Stimulated activated naive CD4-positive, alpha-beta T cell (primary cell): ENCODE measurements around the gene ASCL2.
"Not testable (repeated sequence)": the region's sequence is repeated elsewhere in the genome, so short reads cannot be mapped to it uniquely, and the experiment has no call there.

Source experiments
- DNase-seq, 6 experiments: peaks; one replicate each; lab custom pipeline; 2025; lab: John Stamatoyannopoulos, UW

Gene ASCL2

GRCh38 chr11:2260491-2261364 lies 9.7 kb downstream of the ASCL2 start:
- no peak for DNase-seq

- no peak for DNase-seq
Measured at GRCh38 chr11:2259897-2260451, 10.4 kb downstream of the ASCL2 start.

GRCh38 chr11:2259466-2259830 lies 10.9 kb downstream of the ASCL2 start:
- no peak for DNase-seq

GRCh38 chr11:2258501-2259465 lies 11.6 kb downstream of the ASCL2 start:
- no peak for DNase-seq

GRCh38 chr11:2256951-2257700 lies 13.3 kb downstream of the ASCL2 start:
- no peak for DNase-seq

- no peak for DNase-seq
Measured at GRCh38 chr11:2256293-2256913, 14.0 kb downstream of the ASCL2 start.

- no peak for DNase-seq
Measured at GRCh38 chr11:2252018-2252417, 18.4 kb downstream of the ASCL2 start.

GRCh38 chr11:2251138-2251537 lies 19.2 kb downstream of the ASCL2 start:
- DNase-seq, result no peak

- DNase-seq, result no peak
Measured at GRCh38 chr11:2250485-2250884, 19.9 kb downstream of the ASCL2 start.

- no peak for DNase-seq
Measured at GRCh38 chr11:2250041-2250440, 20.3 kb downstream of the ASCL2 start.

- no peak for DNase-seq
Measured at GRCh38 chr11:2249189-2249916, 21.0 kb downstream of the ASCL2 start.

GRCh38 chr11:2248762-2249161 lies 21.6 kb downstream of the ASCL2 start:
- no peak for DNase-seq

- no peak for DNase-seq
Measured at GRCh38 chr11:2248242-2248641, 22.1 kb downstream of the ASCL2 start.

- DNase-seq, result no peak
Measured at GRCh38 chr11:2247496-2247895, 22.9 kb downstream of the ASCL2 start.

- no peak for DNase-seq
Measured at GRCh38 chr11:2240834-2241233, 29.6 kb downstream of the ASCL2 start.

GRCh38 chr11:2237457-2238238 lies 32.7 kb downstream of the ASCL2 start:
- DNase-seq, result no peak

GRCh38 chr11:2236381-2237134 lies 33.8 kb downstream of the ASCL2 start:
- not testable (repeated sequence) for DNase-seq

GRCh38 chr11:2235588-2236326 lies 34.6 kb downstream of the ASCL2 start:
- no peak for DNase-seq
